Trophoblast cell (in vitro differentiated cells and primary cell): Measurements from ENCODE around the gene DPT.
A peak's percentile ranks its signal among the peaks of the same experiment; 100 is the strongest.
"Not testable (repeated sequence)": the region's sequence is repeated elsewhere in the genome, so short reads cannot be mapped to it uniquely, and the experiment has no call there.

ENCODE experiments used
- DNase-seq, 2 donors: peaks; one replicate each; pipeline ENCODE4 v3.0.0-alpha.2; 2016
- H2AFZ ChIP-seq: 2 replicates; pipeline ENCODE4 v1.6.1; 2013; ENCODE audit warnings: low read length, moderate library complexity, mild to moderate bottlenecking; ENCODE audit not compliant: insufficient read depth, poor library complexity
- H2AK5ac ChIP-seq: 2 replicates; pipeline ENCODE4 v1.6.1; 2013; ENCODE audit warnings: mild to moderate bottlenecking, low read length
- H2BK120ac ChIP-seq: 2 replicates; pipeline ENCODE4 v1.6.1; 2013; ENCODE audit warnings: low read length, mild to moderate bottlenecking, moderate library complexity; ENCODE audit not compliant: insufficient read depth, poor library complexity
- H2BK12ac ChIP-seq: 2 replicates; pipeline ENCODE4 v1.6.1; 2013; ENCODE audit warnings: mild to moderate bottlenecking, low read length, moderate library complexity
- H2BK5ac ChIP-seq: 2 replicates; pipeline ENCODE4 v1.6.1; 2013; ENCODE audit warnings: low read length, low read depth, moderate library complexity, mild to moderate bottlenecking; ENCODE audit not compliant: poor library complexity
- H3K14ac ChIP-seq: 2 replicates; pipeline ENCODE4 v1.6.1; 2013; ENCODE audit warnings: mild to moderate bottlenecking, low read length
- H3K18ac ChIP-seq: 2 replicates; pipeline ENCODE4 v1.6.1; 2013; ENCODE audit warnings: mild to moderate bottlenecking, low read length
- H3K23ac ChIP-seq: 2 replicates; pipeline ENCODE4 v1.6.1; 2013; ENCODE audit warnings: low read length
- H3K27ac ChIP-seq: 2 replicates; pipeline ENCODE4 v1.5.1; 2013; ENCODE audit warnings: low read depth, mild to moderate bottlenecking, inconsistent platforms, low read length, moderate library complexity
- H3K27me3 ChIP-seq: 2 replicates; pipeline ENCODE4 v1.6.1; 2013; ENCODE audit warnings: inconsistent platforms, mild to moderate bottlenecking, low read length, moderate library complexity; ENCODE audit not compliant: insufficient read depth
- H3K36me3 ChIP-seq, 2 experiments: 1 replicate in 1 of 2; 2 replicates in 1 of 2; pipeline ENCODE4 v1.6.1; 2013; ENCODE audit warnings: low read length in 2 of 2, mild to moderate bottlenecking in 2 of 2, moderate library complexity in 1 of 2; ENCODE audit not compliant: insufficient read depth in 2 of 2, control insufficient read depth in 1 of 2
- H3K4ac ChIP-seq: 2 replicates; pipeline ENCODE4 v1.6.1; 2013; ENCODE audit warnings: low read depth, mild to moderate bottlenecking, low read length, moderate library complexity
- H3K4me1 ChIP-seq, 2 experiments: 1 replicate in 1 of 2; 2 replicates in 1 of 2; pipeline ENCODE4 v1.6.1; 2013; ENCODE audit warnings: low read length in 2 of 2, mild to moderate bottlenecking in 2 of 2, moderate library complexity in 1 of 2; ENCODE audit not compliant: insufficient read depth in 2 of 2, control insufficient read depth in 1 of 2
- H3K4me2 ChIP-seq: 2 replicates; pipeline ENCODE4 v1.6.1; 2013; ENCODE audit warnings: inconsistent platforms, mild to moderate bottlenecking, low read length, moderate library complexity
- H3K4me3 ChIP-seq: 2 replicates; pipeline ENCODE4 v1.5.1; 2013; ENCODE audit warnings: mild to moderate bottlenecking, low read depth, low read length, inconsistent platforms
- H3K79me1 ChIP-seq: one replicate; pipeline ENCODE4 v1.6.1; 2013; ENCODE audit warnings: low read length
- H3K79me2 ChIP-seq: 2 replicates; pipeline ENCODE4 v1.6.1; 2013; ENCODE audit warnings: low read length, mild to moderate bottlenecking; ENCODE audit not compliant: control insufficient read depth, insufficient read depth, poor library complexity
- H3K9ac ChIP-seq: 2 replicates; pipeline ENCODE4 v1.6.1; 2013; ENCODE audit warnings: mild to moderate bottlenecking, low read length
- H3K9me3 ChIP-seq: 2 replicates; pipeline ENCODE4 v1.6.1; 2013; ENCODE audit warnings: low read depth, mild to moderate bottlenecking, control low read depth, inconsistent platforms, low read length; ENCODE audit not compliant: insufficient read depth
- H4K12ac ChIP-seq: 2 replicates; pipeline ENCODE4 v1.6.1; 2013; ENCODE audit warnings: low read depth, mild to moderate bottlenecking, low read length, moderate library complexity
- H4K8ac ChIP-seq: 2 replicates; pipeline ENCODE4 v1.6.1; 2013; ENCODE audit warnings: low read depth, mild to moderate bottlenecking, low read length, moderate library complexity
- H4K91ac ChIP-seq: one replicate; pipeline ENCODE4 v1.6.1; 2013; ENCODE audit warnings: low read depth, mild to moderate bottlenecking, low read length, moderate library complexity
- WGBS: extraction: QIAGEN DNeasy Blood & Tissue Kit; methylation state at CpG from one replicate; pipeline ENCODE4 v1.1.7; 2013; ENCODE audit warnings: missing lambda C conversion rate; ENCODE audit not compliant: insufficient read length, insufficient coverage; ENCODE audit errors: extremely low coverage; 5-methylcytosine and 5-hydroxymethylcytosine counted together

The DPT gene

GRCh38 chr1:168771104-168771630 lies 42.2 kb upstream of the DPT start:
- Histone ChIP-seq H3K4me3 (no peak overlapping the region), H3K79me2 (no peaks in the 10 kb centered on the region), H2AK5ac (no peak overlapping the region), H3K4me2 (no peak overlapping the region), H3K23ac (no peak overlapping the region), H3K9ac (no peak overlapping the region), H2BK12ac (no peak overlapping the region), H4K91ac (no peak overlapping the region), H2AFZ (no peak overlapping the region), H2BK5ac (no peak overlapping the region), H3K4me1 (peaks cover 6% of the 10 kb centered on the region in 2 experiments), H3K79me1 (peaks cover 7% of the 10 kb centered on the region), H3K9me3 (no peaks in the 10 kb centered on the region), H3K18ac (no peak overlapping the region), H4K12ac (no peak overlapping the region), H3K4ac (no peak overlapping the region), H2BK120ac (no peak overlapping the region), H3K14ac (no peak overlapping the region), H3K27ac (no peak overlapping the region), H4K8ac (no peak overlapping the region), H3K27me3 (no peaks in the 10 kb centered on the region), H3K36me3 (no peaks in the 10 kb centered on the region)
- WGBS: no CpG with 5 or more reads among the region's 4 CpGs
- peak; percentile 60 to 66 for DNase-seq

GRCh38 chr1:168769893-168770292 lies 40.9 kb upstream of the DPT start:
- not testable (repeated sequence) for H2AK5ac ChIP-seq, H3K4me1 ChIP-seq, H3K36me3 ChIP-seq, H2BK12ac ChIP-seq, DNase-seq, H4K91ac ChIP-seq, H2AFZ ChIP-seq, H3K23ac ChIP-seq, H4K8ac ChIP-seq, H4K12ac ChIP-seq, H3K4ac ChIP-seq, H3K4me3 ChIP-seq, H3K14ac ChIP-seq, H3K27me3 ChIP-seq, H2BK120ac ChIP-seq, H3K79me1 ChIP-seq, H3K4me2 ChIP-seq, H3K27ac ChIP-seq, H2BK5ac ChIP-seq, H3K79me2 ChIP-seq, H3K9ac ChIP-seq, H3K9me3 ChIP-seq, H3K18ac ChIP-seq
- no CpG with 5 or more reads among the region's 3 CpGs for WGBS

DNA sequence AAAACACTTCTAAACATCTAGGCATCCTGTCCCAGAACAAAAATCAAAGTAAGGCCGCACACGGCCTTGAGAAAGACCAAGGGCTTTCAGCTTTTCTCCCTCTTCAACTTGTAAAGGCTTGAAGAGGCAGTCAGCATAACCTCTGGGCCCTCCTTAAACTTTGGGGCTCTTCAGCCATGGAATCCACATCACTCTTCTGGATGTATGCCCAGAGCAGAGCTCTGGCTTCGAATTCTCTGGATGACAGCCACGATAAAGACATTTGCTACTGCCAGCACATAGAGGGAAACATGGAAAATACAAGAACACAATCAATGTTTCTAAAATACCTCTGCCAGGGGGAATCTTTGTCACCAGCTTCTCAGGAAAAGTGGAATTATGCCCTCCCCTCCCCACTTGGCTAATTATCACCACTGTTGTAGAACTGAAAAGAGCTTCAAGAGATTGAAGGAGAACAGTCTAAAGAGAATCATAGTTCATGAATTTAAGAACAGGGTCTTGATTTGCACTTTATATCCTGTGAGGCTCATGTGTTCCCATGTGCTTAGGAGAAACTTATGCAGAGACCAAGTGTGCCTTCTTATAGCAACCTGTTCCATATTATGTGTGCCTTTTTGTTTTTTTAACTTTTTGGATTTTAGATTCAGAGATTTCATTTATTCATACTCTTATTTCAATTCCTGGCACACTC lies 39.0 kb upstream of the DPT start:
- no peak overlapping the region for H3K9ac ChIP-seq
- H3K4me3 ChIP-seq: no peak overlapping the region
- peak overlapping the region; percentile 50 for H3K14ac ChIP-seq
- no peaks in the 10 kb centered on the region for H3K36me3 ChIP-seq
- no peak overlapping the region for H2AK5ac ChIP-seq
- H3K23ac ChIP-seq: no peak overlapping the region
- H3K27ac ChIP-seq: no peak overlapping the region
- H3K27me3 ChIP-seq: no peaks in the 10 kb centered on the region
- peak overlapping the region; percentile 96 for H2BK12ac ChIP-seq
- DNase-seq: no peak
- no peak overlapping the region for H4K12ac ChIP-seq
- H3K79me2 ChIP-seq: no peaks in the 10 kb centered on the region
- no peaks in the 10 kb centered on the region for H3K9me3 ChIP-seq
- H3K79me1 ChIP-seq: peaks cover 7% of the 10 kb centered on the region
- WGBS: no CpG with 5 or more reads among the region's 4 CpGs
- H2AFZ ChIP-seq: no peak overlapping the region
- H3K4me1 ChIP-seq: peaks cover 0 to 5% of the 10 kb centered on the region in 2 experiments
- no peak overlapping the region for H3K18ac ChIP-seq
- H4K8ac ChIP-seq: peak overlapping the region; percentile 81
- peak overlapping the region; percentile 31 for H2BK120ac ChIP-seq
- H2BK5ac ChIP-seq: no peak overlapping the region
- H4K91ac ChIP-seq: peak overlapping the region; percentile 67
- no peak overlapping the region for H3K4me2 ChIP-seq
- H3K4ac ChIP-seq: no peak overlapping the region

GRCh38 chr1:168766568-168766967 lies 37.6 kb upstream of the DPT start:
- no CpG with 5 or more reads among the region's 5 CpGs for WGBS
- no peak overlapping the region for H3K23ac ChIP-seq

More at GRCh38 chr1:168766568-168766967, 37.6 kb upstream of the DPT start:
- H2AFZ ChIP-seq: no peak overlapping the region
- no peaks in the 10 kb centered on the region for H3K36me3 ChIP-seq
- no peak overlapping the region for H2AK5ac ChIP-seq
- H3K9me3 ChIP-seq: no peaks in the 10 kb centered on the region
- H3K14ac ChIP-seq: no peak overlapping the region
- no peak overlapping the region for H3K18ac ChIP-seq
- H3K4me2 ChIP-seq: no peak overlapping the region
- no peaks in the 10 kb centered on the region for H3K27me3 ChIP-seq
- no peak overlapping the region for H4K12ac ChIP-seq
- H4K8ac ChIP-seq: no peak overlapping the region
- H2BK5ac ChIP-seq: no peak overlapping the region
- peak overlapping the region; percentile 14 for H3K27ac ChIP-seq
- no peak overlapping the region for H3K9ac ChIP-seq
- no peak overlapping the region for H2BK120ac ChIP-seq
- no peak overlapping the region for H3K4me3 ChIP-seq
- H3K4me1 ChIP-seq: peaks cover 0 to 5% of the 10 kb centered on the region in 2 experiments
- H3K79me2 ChIP-seq: no peaks in the 10 kb centered on the region
- peaks cover 7% of the 10 kb centered on the region for H3K79me1 ChIP-seq
- no peak overlapping the region for H3K4ac ChIP-seq
- DNase-seq: peak; percentile 44 to 75
- no peak overlapping the region for H4K91ac ChIP-seq
- H2BK12ac ChIP-seq: peak overlapping the region; percentile 77
